ENCODE results near the gene LGI4.

Gene LGI4

GRCh38 chr19:35142606-35143230 is 7.9 kb upstream of the LGI4 start:
- TF ChIP-seq TAF1 (IDR thresholded peaks at IDR 0.05; ENCODE audit: borderline replicate concordance, insufficient read depth, low read length) = no peak
- no peak for TF ChIP-seq SIN3A (IDR thresholded peaks at IDR 0.05; ENCODE audit: borderline replicate concordance, insufficient read depth, low read length)
- TF ChIP-seq, protein P1, sequence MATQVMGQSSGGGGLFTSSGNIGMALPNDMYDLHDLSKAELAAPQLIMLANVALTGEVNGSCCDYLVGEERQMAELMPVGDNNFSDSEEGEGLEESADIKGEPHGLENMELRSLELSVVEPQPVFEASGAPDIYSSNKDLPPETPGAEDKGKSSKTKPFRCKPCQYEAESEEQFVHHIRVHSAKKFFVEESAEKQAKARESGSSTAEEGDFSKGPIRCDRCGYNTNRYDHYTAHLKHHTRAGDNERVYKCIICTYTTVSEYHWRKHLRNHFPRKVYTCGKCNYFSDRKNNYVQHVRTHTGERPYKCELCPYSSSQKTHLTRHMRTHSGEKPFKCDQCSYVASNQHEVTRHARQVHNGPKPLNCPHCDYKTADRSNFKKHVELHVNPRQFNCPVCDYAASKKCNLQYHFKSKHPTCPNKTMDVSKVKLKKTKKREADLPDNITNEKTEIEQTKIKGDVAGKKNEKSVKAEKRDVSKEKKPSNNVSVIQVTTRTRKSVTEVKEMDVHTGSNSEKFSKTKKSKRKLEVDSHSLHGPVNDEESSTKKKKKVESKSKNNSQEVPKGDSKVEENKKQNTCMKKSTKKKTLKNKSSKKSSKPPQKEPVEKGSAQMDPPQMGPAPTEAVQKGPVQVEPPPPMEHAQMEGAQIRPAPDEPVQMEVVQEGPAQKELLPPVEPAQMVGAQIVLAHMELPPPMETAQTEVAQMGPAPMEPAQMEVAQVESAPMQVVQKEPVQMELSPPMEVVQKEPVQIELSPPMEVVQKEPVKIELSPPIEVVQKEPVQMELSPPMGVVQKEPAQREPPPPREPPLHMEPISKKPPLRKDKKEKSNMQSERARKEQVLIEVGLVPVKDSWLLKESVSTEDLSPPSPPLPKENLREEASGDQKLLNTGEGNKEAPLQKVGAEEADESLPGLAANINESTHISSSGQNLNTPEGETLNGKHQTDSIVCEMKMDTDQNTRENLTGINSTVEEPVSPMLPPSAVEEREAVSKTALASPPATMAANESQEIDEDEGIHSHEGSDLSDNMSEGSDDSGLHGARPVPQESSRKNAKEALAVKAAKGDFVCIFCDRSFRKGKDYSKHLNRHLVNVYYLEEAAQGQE (IDR thresholded peaks at IDR 0.05; ENCODE audit: insufficient read depth in 1 of 2, low read depth in 2 of 2, low read length in 2 of 2) = no peak

DNA sequence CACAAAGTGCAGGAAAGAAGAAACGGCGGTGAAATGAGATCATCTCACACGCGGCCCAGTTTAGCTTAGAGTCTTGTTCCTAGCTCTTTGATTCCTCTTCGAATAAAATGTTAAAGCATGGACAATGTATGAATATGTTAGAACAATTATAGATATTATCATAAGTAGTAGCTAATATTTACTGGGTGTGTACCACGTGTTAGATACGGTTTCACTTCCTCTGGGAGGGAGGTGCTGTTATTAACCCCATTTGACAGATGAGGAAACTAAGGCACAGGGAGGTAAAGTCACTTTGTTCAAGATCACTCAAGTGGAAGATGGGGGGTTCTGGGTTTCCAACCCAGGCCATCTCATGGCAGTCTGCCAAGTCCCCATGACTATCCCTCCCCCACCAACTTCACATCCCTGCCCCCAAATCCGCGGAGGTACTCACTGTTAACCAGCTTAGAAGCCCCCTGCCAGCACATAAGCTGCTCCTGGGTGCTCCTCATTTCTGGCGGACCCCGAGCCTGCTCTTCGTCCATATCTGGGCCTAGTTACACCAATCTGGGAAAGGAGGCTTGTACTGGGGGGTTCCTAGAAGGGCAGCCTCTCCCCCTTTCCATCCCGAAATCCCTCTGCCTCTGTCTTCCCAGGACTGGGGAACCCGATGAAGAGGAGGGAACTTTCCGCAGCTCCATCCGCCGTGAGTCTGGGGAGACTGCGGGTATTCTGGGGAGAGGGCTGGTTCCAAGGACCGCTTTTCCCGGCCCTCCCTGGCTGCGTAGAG is 7.2 kb upstream of the LGI4 start:
- TF ChIP-seq FOXP2 (optimal IDR thresholded peaks at IDR 0.05; ENCODE audit: borderline replicate concordance, extremely low read depth, extremely low read length, insufficient read depth) = no peak
- no peak for TF ChIP-seq TAF1 (IDR thresholded peaks at IDR 0.05; ENCODE audit: borderline replicate concordance, insufficient read depth, low read length)
- TF ChIP-seq POLR2AphosphoS5 (IDR thresholded peaks at IDR 0.05; ENCODE audit: low read depth, low read length) = no peak
- TF ChIP-seq, protein P1 (IDR thresholded peaks at IDR 0.05; ENCODE audit: insufficient read depth in 1 of 2, low read depth in 2 of 2, low read length in 2 of 2) = no peak
- no peak for TF ChIP-seq SIN3A (IDR thresholded peaks at IDR 0.05; ENCODE audit: borderline replicate concordance, insufficient read depth, low read length)

DNA sequence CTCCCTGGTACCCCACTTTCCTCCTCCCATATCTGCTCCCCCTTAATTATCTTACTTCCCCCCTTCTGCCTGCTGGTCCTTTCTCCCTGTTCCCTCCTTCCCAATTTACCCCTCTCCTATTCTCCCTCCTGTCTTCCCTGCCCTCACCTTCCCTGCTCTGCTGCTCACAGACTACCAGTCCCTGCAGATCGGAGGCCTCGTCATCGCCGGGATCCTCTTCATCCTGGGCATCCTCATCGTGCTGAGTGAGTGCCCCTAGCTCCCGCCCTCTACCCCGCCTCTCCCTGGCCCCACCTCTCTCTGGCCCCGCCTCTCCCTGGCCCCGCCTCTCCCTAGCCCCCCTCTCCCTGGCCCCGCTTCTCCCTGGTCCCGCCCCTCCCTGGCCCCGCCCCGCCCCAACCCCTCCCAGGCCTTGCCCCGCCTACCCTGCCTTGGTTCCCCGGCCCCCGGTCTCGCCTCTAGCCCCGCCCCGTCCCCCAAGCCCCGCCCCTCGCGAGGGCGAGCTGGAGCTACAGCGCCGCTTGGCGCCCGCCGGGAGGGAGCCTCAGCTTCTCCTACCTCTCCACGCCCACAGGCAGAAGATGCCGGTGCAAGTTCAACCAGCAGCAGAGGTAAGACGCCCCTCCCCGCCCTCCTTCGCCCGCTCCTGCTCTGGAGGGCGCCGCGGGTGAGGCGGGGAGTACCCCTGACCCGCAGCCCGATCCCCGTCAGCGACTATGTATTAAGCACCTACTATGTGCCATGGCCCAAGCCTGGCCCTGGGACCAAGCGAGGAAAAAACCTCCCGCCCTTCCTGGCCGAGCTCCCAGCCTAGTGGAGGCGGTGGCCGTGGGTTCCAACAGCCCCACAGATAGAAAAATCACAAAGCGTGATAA is 6.3 kb upstream of the LGI4 start:
- TF ChIP-seq TAF1 (IDR thresholded peaks at IDR 0.05; ENCODE audit: borderline replicate concordance, insufficient read depth, low read length) (no peak), POLR2AphosphoS5 (IDR thresholded peaks at IDR 0.05; ENCODE audit: low read depth, low read length) (no peak), FOXP2 (optimal IDR thresholded peaks at IDR 0.05; ENCODE audit: borderline replicate concordance, extremely low read depth, extremely low read length, insufficient read depth) (no peak), SIN3A (IDR thresholded peaks at IDR 0.05; ENCODE audit: borderline replicate concordance, insufficient read depth, low read length) (no peak)
- TF ChIP-seq, protein P1 (IDR thresholded peaks at IDR 0.05; ENCODE audit: insufficient read depth in 1 of 2, low read depth in 2 of 2, low read length in 2 of 2) = no peak

DNA sequence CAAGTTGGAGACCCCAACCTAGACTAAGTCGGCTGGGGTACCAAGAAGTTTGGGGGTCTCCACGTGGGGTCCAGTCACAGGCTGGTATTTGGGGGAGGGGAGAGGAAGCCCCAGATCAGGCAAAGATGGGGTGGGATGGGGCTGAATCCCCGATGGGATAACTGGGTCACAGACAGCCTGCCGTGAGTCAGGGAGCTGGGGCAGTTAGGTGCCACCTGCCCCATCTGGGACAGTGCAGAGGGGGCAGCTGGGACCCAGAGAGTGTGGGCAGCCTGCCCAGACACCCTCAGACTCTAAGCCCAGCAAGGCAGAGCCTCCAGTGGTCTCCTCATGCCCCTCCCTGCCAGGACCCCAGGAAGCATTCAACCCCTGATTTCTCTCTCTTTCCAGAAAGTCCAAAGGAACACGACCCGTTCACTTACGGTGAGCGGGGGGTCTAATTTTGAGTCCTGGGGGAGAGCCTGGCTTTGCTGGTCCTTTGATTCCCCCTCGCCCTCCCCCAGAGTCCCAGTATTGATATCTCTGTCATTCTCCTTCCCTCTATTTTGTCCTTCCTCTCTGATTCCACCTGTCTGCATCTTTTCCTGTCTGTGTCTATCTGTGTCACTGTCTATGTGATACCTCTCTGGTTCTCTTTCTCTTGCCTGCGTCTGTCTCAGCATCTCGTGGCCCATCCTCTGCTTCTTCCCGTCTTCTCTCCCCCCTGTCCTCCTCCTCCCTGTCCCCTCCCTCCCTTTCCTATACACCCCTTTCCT is 5.5 kb upstream of the LGI4 start:
- TF ChIP-seq TAF1 (IDR thresholded peaks at IDR 0.05; ENCODE audit: borderline replicate concordance, insufficient read depth, low read length) (no peak), POLR2AphosphoS5 (IDR thresholded peaks at IDR 0.05; ENCODE audit: low read depth, low read length) (no peak), SIN3A (IDR thresholded peaks at IDR 0.05; ENCODE audit: borderline replicate concordance, insufficient read depth, low read length) (no peak), FOXP2 (optimal IDR thresholded peaks at IDR 0.05; ENCODE audit: borderline replicate concordance, extremely low read depth, extremely low read length, insufficient read depth) (no peak)
- TF ChIP-seq, protein P1 (IDR thresholded peaks at IDR 0.05; ENCODE audit: insufficient read depth in 1 of 2, low read depth in 2 of 2, low read length in 2 of 2) = no peak
